ENCODE measurements around the gene NPHS2.

The NPHS2 gene

DNA sequence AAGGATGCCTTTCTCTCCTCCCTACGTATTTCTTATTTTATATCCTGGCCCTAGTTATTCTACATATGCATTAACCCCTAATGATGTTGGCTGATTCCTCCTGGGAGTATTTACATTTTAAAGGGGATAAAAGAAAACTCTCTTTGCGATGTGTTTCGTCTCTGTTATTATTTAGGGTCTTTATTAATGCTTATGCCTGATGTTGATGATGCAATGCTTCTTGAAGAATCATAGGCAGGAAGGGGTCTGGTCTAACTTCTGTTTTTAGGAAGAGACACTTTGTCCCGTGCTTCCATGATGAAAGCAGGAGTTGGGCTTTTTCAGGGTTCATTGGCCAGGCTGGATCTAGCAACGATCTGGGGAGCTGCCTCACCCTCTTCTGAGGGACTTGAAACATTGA, 761 bp upstream of the NPHS2 start:
- TF ChIP-seq GATA2 (IDR thresholded peaks at IDR 0.05; ENCODE audit: low read depth, low read length) (no peak), GATA3 (IDR thresholded peaks at IDR 0.05; ENCODE audit: low read depth, low read length) (no peak)

DNA sequence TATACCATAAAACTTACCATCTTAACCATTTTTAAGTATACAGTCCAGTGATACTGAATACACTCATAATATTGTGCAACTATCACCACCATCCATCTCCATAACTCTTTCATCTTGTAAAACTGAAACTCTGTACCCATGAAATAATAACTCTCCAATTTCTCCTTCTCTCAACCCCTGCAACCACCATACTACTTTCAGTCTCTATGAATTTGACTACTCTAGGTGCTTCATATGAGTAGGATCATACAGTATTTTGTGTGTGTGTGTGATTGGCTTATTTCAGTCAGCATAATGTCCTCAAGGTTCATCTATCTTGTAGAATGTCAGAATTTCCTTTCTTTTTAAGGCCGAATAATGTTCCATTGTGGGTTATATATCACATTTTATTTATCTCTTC, 17.7 kb downstream of the NPHS2 start:
- no peak for TF ChIP-seq GATA2 (IDR thresholded peaks at IDR 0.05; ENCODE audit: low read depth, low read length)
- no peak for TF ChIP-seq GATA3 (IDR thresholded peaks at IDR 0.05; ENCODE audit: low read depth, low read length)

DNA sequence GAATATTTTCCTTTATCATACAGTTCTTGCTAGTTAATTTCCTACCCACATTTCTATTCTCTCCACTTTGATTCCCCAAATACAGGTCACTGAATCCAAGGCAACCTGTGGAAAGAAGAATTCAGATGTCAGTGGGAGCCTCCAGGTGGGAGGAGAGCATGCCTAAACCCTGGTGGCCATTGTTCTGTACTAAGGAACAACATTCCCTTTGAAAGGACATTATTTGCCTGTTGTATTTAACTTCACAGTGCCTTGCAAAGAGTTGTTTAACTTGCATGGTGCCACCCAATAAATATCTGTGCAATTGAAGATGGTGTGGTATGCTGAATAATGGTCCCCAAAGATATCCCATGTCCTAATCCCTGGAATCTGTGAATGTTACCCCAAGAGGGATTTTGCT, 21.3 kb downstream of the NPHS2 start:
- TF ChIP-seq GATA3 (IDR thresholded peaks at IDR 0.05; ENCODE audit: low read depth, low read length) (no peak), GATA2 (IDR thresholded peaks at IDR 0.05; ENCODE audit: low read depth, low read length) (no peak)

DNA sequence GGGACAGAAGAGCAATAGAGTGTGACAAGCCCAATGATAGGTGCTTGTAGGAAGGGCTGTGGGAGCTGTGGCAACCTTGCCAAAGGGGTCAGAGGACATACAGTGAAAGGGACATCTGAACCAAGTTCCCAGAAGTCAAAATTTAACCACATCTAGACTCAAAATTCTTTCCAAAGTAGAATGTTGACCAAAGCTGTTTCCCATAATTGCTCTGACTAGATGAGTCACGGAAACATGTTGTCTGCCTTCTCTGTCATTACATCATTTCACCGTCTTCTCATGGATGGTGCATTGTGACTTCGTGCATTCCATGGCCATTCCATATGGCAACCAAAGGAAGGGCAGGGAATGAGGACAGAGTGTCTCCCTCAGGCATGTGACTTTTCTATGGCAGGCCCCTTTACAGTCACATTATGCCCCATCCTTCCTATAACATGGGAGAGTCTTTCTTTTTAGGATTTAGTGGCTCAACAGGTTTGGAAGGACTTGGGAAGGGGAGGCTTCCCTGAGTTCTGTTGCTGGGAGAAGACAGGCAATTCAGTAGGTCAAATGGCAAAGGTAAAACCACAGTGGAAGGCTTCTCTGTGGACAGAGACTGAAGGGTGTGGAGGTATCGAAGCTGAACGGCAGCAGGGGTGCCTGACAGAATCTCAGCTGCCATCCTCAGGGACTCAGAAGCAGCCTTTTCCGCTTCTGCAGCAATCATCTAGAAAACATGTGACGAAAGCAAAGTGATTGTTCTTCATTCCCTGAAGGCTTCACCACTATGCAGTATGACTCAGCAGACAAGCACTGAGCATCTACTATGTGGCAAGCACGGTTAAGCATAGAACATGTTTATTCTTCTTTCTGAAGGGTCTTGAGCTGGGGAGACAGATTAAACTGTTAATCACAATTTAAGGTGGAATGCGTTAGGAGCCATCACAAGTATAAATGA, 24.7 kb downstream of the NPHS2 start:
- TF ChIP-seq GATA2 (IDR thresholded peaks at IDR 0.05; ENCODE audit: low read depth, low read length) = no peak

DNA sequence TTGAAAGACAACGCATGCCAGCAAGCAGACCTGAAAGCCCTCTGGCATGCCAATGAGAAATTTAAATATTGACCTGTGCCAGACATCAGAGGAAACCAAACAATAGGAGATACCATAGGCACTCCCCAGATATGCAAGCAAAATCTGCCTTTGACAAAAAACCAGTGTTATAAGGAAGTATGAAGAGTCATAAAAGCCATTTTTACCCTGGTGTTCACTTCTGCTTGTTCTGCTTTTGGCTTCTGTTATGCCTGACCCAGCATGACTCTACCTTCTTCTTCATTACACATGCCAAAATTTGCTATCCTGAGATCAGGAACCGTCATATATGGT, 26.4 kb downstream of the NPHS2 start:
- TF ChIP-seq GATA3 (IDR thresholded peaks at IDR 0.05; ENCODE audit: low read depth, low read length) (no peak), GATA2 (IDR thresholded peaks at IDR 0.05; ENCODE audit: low read depth, low read length) (no peak)

DNA sequence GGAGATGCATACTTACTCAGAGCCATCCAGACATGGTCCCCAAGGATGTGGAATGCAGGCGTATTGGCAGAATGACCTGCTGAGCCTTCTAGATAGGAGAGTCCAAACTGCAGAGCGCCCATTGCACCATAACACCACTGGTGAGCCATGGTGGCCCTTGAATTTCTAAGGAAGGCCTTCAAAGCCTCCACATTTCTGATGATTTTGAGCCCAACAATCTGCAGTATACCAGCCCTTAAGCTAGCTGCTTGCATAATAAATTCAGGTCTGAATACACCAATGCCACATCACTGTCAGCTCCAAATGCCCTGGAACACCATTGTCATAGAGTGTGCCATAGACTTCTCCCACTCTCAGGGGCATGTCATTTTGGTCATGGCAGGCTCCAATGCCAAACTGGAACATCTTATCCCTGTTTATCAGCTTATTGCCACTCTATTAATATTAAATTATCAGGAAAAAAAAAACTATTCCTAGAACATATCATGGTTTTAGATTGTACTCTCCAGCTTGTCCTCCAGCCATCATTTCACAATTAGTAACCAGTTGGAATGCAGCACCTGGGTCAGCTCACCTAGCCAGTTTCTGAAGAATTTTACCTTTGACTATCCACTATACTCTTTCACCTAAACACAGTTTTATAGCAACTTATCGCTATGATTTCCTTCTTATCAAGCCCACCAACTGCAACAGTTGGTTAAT, 26.9 kb downstream of the NPHS2 start:
- TF ChIP-seq GATA2 (IDR thresholded peaks at IDR 0.05; ENCODE audit: low read depth, low read length) = no peak
- no peak for TF ChIP-seq GATA3 (IDR thresholded peaks at IDR 0.05; ENCODE audit: low read depth, low read length)

DNA sequence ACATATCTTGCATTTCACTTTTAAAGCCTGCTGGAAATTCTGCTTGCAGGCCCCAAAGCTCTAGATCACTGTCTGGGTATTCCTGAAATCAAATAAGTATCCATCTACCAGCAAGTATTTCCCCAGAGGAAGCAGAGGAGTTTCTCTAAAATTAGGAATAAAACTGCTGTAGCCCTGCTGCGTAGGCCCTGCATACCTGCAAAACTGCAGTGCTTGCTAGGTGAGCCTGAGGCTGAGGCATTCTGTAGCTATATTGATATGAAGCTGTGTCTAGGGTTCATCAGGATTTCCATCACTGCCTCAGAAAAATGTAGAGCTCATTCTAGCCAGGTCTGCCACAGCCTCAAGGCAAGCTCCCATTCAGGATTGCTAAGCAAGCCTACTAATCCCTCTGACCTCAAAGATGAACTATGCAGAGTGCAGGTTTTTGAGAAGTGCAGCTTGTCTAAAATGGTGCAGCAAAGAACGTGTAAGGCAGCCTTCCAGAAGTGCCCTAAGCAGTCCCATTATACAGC, 28.7 kb downstream of the NPHS2 start:
- TF ChIP-seq GATA3 (IDR thresholded peaks at IDR 0.05; ENCODE audit: low read depth, low read length) (no peak), GATA2 (IDR thresholded peaks at IDR 0.05; ENCODE audit: low read depth, low read length) (no peak)

DNA sequence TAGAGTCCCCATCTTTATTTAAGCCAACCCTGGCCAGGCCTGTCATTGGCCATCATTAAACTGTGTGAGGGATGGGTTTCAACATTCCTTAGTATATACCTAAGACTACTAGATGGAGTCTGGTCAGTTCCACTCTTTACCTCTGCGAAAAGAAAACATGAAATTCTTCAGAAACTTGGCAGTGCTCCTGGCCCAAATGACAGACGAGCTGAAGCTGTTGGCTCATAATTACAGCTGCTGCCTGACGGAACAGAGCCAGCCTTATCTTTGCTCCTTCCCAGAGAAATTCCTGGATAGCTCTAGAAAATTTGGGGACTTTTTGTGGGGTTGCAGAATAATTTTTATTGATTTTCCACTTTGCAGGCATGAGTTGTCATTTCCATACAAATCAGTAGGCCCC, 30.4 kb downstream of the NPHS2 start:
- TF ChIP-seq GATA2 (IDR thresholded peaks at IDR 0.05; ENCODE audit: low read depth, low read length) (no peak), GATA3 (IDR thresholded peaks at IDR 0.05; ENCODE audit: low read depth, low read length) (no peak)

DNA sequence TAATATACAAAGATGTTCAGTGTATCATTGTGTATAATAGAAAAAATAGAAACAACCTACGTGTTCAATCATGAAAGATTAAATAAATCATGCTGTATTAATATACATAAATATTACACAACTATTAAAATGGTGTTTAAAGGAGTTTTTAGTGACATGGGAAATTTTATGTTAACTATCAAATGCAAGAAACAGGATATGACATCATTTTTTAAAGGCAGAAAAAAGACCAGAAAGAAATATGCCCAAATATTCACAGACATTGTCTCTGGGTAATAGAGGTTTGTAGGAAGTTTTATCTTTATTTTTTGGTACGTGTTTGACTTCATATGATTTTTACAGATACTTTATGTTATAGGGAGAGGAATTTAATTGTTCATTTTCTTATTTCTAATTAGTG, 34.0 kb downstream of the NPHS2 start:
- no peak for TF ChIP-seq GATA2 (IDR thresholded peaks at IDR 0.05; ENCODE audit: low read depth, low read length)
- TF ChIP-seq GATA3 (IDR thresholded peaks at IDR 0.05; ENCODE audit: low read depth, low read length) = no peak

DNA sequence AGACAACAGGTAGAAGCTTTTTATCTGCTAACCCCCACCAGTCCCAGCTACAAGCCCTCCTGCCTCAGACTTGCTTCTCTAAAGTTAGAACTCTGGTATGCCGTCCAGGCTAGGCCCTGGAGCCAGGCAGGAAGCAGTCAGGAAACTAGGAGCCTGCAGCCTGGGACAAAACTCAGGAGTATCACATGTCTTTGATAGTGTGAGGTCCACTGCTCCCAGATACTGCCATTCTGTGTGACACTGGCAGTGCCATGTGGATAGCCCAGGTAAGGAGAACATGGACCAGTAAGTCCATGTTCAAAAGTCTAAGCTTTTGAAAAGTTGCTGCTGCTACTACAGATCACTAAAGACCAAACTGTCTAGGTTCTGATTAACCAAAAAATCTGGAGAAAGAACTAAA, 45.4 kb downstream of the NPHS2 start:
- TF ChIP-seq GATA3 (IDR thresholded peaks at IDR 0.05; ENCODE audit: low read depth, low read length) = no peak
- no peak for TF ChIP-seq GATA2 (IDR thresholded peaks at IDR 0.05; ENCODE audit: low read depth, low read length)

DNA sequence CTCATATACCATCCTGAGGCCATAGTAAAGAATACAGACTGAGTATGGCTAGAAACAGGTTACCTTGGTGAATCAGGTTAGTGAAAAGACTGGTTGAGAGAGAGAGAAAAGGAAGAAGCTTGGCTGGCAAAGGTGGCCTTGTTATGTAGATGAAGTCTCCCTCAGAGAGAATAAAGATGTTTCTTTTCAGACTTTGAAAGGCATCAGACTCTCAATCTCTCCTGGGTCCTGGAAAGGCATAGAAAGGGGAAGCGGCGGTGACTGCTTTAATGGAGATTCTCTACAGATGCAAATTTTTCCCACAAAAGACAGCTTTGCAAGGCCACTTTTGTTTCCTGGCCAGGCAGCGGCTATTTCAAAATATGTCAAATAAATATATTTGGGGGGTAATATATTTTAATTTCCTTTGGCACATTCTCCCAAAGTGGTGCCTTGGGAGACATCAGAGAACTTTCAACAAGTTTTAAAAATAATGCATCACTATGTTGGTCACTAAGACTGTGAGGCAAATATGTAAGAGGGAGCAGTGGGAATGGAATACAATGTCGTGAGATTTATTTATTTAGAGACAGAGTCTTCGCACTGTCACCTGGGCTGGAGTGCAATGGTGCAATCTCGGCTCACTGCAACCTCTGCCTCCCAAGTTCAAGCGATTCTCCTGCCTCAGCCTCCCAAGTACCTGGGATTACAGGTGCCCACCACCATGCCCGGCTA, 46.1 kb downstream of the NPHS2 start:
- no peak for TF ChIP-seq GATA2 (IDR thresholded peaks at IDR 0.05; ENCODE audit: low read depth, low read length)
- TF ChIP-seq GATA3 (IDR thresholded peaks at IDR 0.05; ENCODE audit: low read depth, low read length) = no peak

DNA sequence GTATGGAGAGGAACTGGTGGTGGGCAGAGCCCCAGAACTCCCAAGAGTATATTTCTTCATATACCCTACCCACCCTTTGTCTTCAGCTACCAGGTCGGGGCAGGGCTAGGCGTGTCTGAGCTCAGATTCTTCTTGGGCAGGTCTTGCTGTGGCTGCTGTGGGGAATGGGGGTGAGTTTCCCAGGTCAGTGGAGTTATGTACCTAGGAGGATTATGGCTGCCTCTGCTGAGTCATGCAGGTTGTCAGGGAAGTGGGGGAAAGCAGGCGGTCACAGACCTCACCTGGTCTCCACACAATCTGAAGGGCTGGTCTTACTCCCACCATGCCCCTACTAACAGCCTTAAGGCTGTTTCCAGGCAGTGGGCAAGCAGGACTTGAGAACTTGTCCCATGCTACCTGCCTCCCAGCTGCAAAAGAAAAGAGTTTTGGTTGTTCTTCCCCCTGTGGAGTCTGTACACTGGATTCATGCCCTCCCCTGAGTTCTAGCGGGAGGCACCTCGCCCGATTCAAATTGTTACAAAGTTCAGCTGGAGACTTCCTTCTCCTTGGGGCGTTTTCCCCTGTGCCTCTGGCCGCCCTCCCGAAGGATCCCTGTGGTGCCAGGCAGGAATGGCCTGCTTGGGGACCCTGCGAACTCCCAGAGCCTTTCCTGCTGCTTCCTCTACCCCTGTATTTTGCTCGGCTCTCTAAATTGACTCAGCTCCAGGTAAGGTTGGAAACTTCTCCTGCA, 58.6 kb downstream of the NPHS2 start:
- TF ChIP-seq GATA3 (IDR thresholded peaks at IDR 0.05; ENCODE audit: low read depth, low read length) = no peak

DNA sequence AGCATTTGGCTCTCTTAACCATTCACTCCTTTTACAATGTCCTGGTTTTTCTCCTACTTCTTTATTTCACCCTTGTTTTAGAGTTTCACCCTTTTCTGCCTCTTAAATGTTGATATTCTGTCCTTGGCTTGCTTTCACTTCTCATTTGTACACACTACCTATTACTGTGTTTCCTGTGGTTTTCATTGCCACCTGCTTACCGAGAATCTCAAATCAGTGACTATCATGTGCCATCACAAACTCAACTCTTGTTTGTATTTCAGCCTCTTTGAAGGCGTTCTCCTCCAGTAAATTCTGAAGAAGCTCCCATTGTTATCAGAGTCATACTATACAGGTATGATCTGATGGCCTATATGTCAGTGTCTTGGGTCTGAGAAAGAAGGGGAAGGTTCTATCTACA, 65.7 kb downstream of the NPHS2 start:
- TF ChIP-seq GATA3 (IDR thresholded peaks at IDR 0.05; ENCODE audit: low read depth, low read length) = no peak
- no peak for TF ChIP-seq GATA2 (IDR thresholded peaks at IDR 0.05; ENCODE audit: low read depth, low read length)

DNA sequence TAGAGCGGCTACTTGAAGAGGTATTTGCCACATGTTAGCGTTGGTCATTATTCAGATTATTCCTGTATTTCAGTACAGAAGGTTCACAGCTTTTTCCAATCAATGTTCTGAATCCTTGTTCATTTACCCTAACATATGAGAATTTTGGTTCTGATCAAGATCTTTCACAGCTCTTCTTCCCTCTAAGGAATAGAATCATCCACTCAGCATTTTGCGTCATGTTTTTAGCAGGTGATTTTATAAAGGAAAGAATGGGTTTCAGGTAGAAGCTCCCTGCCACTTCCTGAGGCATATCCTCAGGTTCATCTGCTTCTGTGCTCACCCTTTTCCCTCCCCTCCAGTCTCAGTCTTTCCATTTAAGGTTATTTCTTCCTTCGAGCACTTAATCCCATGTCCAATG, 66.4 kb downstream of the NPHS2 start:
- TF ChIP-seq GATA3 (IDR thresholded peaks at IDR 0.05; ENCODE audit: low read depth, low read length) (no peak), GATA2 (IDR thresholded peaks at IDR 0.05; ENCODE audit: low read depth, low read length) (no peak)
